GM19455 (cell line): ENCODE data around the gene FIGN.

Source experiments
- ATAC-seq: cut with Tn5 transposase; IDR thresholded peaks from one replicate; pipeline ENCODE4 v1.9.1; 2021; ENCODE audit not compliant: unreplicated experiment

The FIGN gene

GRCh38 chr2:163621445-163622004 is 114.3 kb downstream of the FIGN start:
- no peak for ATAC-seq

GRCh38 chr2:163617517-163617916 is 118.3 kb downstream of the FIGN start:
- ATAC-seq, result no peak

- ATAC-seq, result no peak
Observed at GRCh38 chr2:163613266-163613731, 122.5 kb downstream of the FIGN start.

- ATAC-seq, result no peak
Observed at GRCh38 chr2:163612332-163612731, 123.5 kb downstream of the FIGN start.

GRCh38 chr2:163611557-163611906 is 124.3 kb downstream of the FIGN start:
- no peak for ATAC-seq

GRCh38 chr2:163610817-163611556 is 124.8 kb downstream of the FIGN start:
- no peak for ATAC-seq

GRCh38 chr2:163607630-163608029 is 128.2 kb downstream of the FIGN start:
- no peak for ATAC-seq

GRCh38 chr2:163606878-163607277 is 128.9 kb downstream of the FIGN start:
- no peak for ATAC-seq

- no peak for ATAC-seq
Observed at GRCh38 chr2:163605779-163606178, 130.0 kb downstream of the FIGN start.

GRCh38 chr2:163604941-163605555 is 130.8 kb downstream of the FIGN start:
- no peak for ATAC-seq

- ATAC-seq, result no peak
Observed at GRCh38 chr2:163602196-163602595, 133.6 kb downstream of the FIGN start.

- ATAC-seq, result no peak
Observed at GRCh38 chr2:163601377-163601776, 134.4 kb downstream of the FIGN start.

- no peak for ATAC-seq
Observed at GRCh38 chr2:163600801-163601200, 135.0 kb downstream of the FIGN start.

- no peak for ATAC-seq
Observed at GRCh38 chr2:163595028-163595427, 140.8 kb downstream of the FIGN start.

- no peak for ATAC-seq
Observed at GRCh38 chr2:163594497-163594896, 141.3 kb downstream of the FIGN start.

- no peak for ATAC-seq
Observed at GRCh38 chr2:163593982-163594381, 141.8 kb downstream of the FIGN start.

- no peak for ATAC-seq
Observed at GRCh38 chr2:163592954-163593622, 142.7 kb downstream of the FIGN start.

- ATAC-seq, result no peak
Observed at GRCh38 chr2:163591461-163591860, 144.3 kb downstream of the FIGN start.

GRCh38 chr2:163580757-163581156 is 155.1 kb downstream of the FIGN start:
- no peak for ATAC-seq

- no peak for ATAC-seq
Observed at GRCh38 chr2:163574309-163574708, 161.5 kb downstream of the FIGN start.

- ATAC-seq, result no peak
Observed at GRCh38 chr2:163573652-163574051, 162.2 kb downstream of the FIGN start.

- ATAC-seq, result no peak
Observed at GRCh38 chr2:163572850-163573249, 163.0 kb downstream of the FIGN start.
